GM19023 (cell line): ENCODE results near the gene SDK2.

ENCODE experiments used
- ATAC-seq: cut with Tn5 transposase; IDR thresholded peaks from one replicate; pipeline ENCODE4 v1.9.1; 2021; ENCODE audit warnings: mild to moderate bottlenecking, moderate library complexity; ENCODE audit not compliant: unreplicated experiment

The SDK2 gene

DNA sequence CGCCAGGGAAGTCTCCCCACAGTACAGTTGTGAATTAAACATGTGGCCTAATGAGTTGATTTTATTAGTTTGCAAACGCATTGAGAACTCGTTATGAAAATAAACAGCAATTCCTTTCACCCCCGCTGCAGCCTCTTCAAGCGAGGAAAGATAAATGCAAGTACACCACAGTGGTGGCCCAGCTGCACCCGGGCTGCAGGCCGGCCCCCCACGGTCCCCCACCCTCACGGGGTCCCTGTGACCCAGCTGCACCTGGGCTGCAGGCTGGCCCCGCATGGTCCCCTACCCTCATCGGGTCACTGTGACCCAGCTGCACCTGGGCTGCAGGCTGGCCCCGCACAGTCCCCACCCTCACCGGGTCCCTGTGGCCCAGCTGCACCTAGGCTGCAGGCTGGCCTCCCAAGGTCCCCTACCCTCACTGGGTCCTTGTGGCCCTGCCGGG is 32.2 kb downstream of the SDK2 start:
- no peak for ATAC-seq

DNA sequence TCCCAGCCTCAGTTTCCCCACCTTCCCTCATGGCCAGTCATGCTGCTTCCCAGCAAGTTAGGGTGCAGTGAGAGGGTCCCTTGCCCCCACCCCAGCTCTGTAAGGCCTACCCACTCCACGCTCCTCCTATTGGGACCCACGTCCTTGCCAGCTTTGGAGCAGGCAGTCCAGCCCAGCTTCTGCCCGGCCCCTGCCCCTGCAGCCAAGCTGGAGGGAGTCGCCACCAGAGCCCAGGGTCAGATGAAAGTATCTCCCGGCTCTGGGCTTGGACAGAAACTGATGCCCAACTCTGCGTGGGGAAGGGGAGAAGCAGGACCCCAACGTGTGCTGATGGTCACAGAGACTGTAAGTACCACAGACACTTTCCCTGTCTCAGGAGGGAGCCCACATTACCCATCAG is 32.6 kb downstream of the SDK2 start:
- ATAC-seq: no peak

DNA sequence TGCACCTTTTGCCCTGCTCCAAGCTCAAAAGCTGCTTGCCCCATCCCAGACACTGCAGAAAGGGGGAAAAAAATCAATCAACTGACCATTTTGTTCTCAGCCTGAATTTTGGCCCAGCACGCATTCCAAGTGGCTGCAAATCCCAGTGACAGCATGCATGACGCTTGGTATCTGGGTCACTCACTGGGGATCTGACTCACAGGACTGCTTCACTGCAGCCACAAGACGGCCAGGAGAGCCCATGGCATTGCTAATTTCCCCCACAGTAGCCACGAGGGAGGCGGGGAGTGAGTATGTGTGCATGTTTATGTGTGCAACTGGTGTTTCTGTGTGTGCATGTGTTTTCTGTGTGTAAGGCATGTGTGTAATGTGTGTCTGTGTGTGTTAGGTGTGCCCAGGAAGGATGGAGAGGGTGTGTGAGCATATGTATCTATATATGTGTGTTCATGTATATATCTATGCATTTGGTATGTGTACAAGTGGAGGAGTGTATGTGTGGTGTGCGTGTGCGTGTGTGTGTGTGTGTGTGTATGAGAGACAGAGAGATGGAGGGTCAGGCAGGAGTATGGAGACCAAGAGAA is 33.8 kb downstream of the SDK2 start:
- no peak for ATAC-seq

DNA sequence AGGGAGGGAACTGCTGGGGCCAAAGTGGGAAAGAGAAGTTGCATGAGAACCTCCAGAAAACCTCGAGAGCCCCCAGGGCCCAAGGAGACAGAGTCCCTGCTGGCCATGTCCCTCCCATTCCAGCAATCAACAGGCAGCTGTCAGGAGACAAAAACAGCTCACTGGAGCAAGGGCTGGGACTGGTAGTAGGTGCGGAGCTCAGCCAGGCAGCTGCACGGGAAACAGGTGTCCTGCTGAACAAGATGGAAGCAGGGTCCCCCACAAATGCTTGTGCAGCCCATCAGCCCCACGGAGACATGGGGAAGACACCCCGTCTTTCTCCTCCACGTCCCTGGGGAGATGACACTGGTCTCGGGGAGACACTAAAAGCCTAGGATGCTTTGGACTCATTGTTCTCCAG is 34.5 kb downstream of the SDK2 start:
- ATAC-seq: no peak

DNA sequence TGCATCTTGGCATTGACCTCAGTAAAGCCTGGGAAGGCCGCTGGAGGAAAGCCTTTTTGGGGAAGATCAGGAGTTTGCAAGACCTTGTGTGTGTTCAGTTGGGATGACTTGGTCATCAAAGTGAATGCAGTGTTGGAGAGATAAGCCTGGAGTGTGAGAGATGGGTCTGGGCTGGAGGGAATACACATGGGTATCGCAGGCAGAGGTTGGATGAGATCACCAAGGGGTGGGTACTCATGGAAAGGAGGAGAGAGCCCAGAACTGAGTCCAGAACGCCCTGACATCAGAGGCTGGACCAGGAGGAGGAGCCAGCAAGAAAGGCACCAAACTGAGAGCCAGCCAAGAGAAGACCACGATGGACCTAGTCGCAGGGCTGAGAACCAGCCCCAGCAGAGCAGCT is 35.2 kb downstream of the SDK2 start:
- no peak for ATAC-seq

DNA sequence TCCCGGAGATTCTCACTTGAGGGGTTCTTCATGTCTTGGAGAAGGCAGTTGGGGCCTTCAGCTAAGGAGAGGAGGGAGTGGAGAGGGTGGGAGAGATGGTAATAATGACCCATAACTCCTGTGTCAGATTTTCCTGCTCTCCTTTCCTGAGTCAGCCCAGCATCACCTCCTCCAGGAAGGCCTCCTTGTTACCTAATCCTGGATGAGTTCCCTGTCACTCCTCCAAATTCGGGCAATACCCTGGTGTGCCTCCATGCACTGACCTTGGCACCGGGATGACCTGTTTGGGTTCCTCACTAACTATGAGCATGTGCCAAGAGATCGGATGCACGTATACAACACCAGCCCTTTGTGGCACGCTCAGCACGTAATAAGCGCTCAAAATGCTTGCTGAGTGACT is 38.8 kb downstream of the SDK2 start:
- ATAC-seq: no peak

DNA sequence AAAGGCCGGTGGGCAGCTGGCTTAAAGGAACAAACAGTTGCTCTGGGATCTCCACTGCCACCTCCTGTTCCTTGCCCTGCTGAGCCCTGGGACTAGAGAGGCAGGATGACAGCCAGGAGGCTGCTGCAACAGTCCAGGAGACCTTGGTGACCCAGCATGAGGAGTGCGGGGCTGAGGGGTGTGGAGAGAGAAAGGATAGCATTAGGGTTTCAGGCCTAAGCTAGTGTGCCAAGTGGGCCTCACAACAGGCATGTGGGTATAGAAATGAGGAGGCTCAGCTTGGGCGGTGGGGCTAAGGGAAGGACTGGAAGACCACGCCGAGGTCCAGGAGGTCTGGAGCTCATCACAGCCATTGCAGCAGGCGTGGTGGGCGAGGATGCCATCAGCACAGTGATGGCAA is 39.8 kb downstream of the SDK2 start:
- ATAC-seq: no peak

DNA sequence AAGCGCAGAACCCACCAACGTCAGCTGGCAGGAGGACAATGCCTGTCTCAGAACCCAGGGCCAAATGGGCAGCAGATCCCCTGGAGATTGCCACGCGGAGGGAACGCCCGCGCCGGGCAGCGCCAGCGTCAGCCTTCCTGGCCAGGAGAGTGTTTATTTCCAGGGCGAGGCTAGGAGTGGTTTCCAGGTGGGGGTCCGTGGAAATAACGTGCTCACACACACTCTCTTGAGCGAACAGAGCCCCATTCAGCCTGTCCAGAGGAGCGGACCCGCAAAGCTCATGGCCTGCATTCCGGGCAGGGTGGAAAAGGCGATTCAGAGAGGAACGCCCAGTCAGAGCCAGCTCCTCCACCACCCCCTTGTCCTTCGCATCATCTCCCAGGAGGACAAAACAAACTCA is 40.3 kb downstream of the SDK2 start:
- ATAC-seq: no peak

DNA sequence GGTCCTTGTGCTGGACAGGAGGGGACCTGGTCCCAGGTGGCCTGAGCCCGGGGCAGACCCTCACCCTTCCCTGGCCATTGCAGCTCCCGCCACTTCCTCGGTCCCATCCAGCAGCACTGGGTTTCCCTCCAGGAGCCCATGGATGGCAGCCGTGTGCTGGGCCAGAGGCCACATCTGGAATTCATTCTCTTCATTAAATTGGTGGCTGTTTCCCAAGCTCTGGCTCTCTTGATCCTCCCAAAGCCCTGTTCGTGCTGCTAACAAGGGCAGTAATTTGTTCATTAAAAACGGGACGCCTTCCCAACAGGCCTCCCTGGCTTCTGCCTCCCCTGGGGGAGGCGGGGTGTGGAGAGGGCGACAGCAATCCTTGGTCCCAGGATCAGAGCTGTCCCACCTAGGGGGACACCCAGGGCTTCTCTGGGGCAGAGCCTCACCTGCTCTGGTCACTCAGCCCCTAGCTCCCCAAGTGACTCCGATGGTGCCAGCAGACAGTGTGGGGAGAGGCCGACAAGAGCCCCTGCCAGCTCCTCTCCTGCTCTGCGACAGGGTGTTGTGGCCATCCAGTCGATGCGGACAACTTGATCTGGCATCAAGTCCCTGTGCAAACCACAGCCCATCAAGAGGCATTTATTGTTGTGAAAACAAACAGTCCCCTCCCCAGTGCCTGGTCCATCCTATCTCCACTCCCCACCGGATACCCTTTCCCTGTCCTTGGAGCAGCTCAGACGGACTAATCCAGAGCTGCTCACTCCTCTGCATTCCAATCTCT is 44.0 kb downstream of the SDK2 start:
- ATAC-seq: no peak

DNA sequence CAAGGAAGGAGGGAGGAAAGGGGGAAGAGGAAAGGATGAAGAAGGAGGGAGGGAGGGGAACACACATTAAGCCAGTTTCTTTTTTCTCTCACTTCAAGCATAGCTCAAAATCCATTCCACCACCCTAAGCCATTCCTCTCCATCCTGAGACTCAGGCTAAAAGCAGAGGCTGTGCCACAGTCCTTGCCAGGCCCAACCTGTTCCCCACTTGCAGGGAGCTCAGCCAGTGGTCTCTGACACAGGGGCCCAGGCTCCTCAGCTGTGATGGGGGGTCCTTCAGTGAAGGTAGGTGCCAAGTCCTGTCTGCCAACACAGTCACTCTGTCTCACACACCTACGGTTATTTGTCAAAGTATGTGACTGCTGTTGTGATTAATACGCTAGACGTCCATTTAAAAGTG is 44.6 kb downstream of the SDK2 start:
- ATAC-seq: no peak

DNA sequence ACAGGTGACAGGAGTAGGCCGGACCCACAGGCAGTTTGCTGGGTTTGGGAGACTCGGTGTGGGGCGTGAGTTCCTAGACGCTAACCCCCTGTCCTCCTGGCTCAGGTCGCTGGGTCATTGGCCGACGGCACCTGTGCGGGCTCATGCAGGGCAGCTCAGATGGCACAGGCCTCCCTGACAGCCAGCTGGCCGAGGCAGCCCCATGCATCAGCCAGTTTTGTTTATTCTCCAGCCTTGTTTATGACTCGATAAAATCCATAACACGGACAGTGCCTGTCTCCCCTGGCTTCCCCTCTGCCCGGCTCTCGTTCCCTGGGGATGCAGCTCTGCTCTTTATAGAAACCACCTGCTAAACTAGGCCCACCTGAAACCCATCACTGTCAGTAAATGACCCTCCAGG is 46.0 kb downstream of the SDK2 start:
- no peak for ATAC-seq

DNA sequence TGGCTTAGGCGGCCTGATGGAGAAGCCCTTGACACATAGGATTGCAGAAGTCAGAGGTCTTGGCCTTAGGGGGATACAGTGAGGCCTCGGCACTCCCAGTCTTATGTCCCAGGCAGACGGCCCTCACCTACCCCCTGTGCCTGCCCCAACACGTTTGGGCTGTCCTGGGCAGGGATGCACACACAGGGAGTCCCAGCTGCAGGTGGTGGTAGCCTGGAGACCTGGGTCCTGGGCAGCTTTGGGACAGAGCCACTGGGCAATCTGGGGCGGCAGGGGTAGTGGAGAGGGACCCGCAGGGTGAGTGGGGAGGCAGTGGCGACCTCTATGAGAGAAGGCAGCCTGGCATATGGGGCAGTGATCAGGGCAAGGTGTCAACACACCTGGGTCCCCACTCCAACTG is 48.3 kb downstream of the SDK2 start:
- no peak for ATAC-seq

DNA sequence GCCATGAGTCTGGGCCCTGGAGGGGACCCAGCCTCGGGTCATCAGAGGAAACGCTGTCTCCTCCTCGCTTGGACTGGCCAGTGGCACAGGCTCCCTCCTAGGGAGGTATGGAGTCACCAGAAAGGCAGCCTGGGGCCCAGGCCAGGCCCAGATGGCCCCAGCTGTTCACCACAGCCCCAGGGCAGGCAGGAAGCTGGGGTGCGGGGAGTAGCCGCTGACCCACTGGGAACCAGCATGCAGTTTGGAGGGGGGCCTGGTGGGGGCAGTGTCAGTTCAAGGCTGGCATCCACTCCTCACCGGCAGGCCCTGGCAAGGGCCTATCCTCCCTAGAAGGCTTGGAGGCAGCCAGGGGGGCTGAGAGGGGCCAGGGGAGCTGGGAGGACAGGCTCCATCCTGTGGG is 48.8 kb downstream of the SDK2 start:
- no peak for ATAC-seq

DNA sequence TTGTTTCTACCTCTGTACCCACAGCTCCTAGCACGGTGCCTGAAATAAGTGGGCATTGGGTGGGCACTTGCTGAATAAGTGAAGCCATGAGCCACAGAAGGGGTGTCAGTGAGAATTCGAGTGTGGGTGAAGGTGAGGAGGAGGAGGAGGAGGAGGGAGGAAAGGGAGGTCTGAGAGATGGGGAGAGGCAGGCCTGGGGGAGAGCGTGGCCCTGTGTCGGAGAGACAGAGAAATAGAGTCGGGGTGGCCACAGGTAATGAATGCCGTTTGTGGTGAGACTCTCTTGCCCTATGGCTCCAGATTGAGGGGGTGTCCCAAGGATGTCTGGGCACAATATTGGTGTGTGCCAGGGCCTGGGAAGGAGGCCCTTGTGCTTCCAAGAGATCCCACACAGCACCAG is 49.2 kb downstream of the SDK2 start:
- ATAC-seq: no peak

DNA sequence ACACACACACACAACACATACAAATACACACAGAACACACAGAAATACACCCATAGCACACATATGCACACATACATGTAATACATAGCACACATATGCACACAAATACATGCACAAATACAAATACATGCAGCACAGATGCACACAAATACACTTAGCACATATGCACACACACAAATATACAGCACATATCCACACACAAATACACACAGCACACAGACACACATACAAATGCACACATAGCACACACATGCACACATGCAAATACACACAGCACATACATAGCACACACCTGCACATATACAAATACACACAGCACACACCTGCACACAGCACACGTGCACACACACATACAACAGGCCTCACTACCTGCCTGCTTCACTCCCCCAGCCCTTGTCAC is 49.6 kb downstream of the SDK2 start:
- no peak for ATAC-seq

DNA sequence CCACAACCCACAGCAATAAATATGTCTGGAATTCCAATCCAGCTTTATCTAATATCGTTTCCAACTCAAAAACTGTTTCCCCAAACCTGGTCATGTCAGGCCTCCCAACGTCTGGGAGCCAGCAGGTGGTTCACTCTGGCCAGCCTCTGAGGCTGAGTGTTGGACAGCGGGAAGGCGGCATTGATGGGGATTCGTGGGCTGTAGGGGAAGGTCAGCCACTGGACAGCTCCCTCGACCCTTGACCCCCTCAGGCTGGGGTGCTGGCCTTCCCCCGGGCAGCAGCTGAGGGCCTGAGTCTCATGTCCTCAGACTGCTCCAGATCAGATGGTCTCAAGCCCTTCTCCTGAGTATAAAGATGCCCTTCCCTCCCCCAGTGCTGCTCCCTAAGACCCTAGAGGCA is 50.2 kb downstream of the SDK2 start:
- ATAC-seq: no peak

DNA sequence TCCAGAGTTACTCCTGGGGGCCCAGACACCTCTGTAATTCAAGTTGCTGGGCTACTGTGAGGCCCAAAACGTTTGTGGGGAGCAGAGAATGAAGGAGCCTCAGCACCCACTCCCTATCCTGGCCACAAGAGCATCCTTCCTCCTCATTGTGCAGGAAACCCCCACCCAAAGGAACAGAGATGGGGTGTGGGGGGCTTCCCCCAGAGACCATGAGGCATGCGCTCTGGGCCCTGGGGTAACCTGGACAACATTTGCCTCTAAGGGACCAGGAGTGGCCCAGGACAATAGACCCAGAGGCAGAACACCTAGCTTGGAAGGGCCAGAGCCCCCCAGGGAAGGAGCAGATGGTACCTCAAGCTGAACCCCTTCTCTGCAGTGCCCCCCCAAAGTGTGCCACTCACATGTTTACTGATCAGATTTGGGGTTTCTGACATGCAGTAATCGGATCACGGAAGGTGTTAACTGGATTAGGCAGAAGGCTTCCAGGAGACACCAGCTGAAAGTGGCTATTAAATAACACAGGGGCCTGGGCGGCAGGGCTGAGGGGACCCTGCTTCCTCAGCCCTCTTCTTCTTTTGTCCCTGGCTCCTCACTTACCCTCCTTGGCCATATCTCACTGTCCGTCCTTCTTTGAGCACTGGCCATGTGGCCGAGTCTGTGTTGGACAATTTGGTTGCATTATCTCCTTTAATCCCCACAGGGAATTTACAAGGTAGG is 50.8 kb downstream of the SDK2 start:
- no peak for ATAC-seq

DNA sequence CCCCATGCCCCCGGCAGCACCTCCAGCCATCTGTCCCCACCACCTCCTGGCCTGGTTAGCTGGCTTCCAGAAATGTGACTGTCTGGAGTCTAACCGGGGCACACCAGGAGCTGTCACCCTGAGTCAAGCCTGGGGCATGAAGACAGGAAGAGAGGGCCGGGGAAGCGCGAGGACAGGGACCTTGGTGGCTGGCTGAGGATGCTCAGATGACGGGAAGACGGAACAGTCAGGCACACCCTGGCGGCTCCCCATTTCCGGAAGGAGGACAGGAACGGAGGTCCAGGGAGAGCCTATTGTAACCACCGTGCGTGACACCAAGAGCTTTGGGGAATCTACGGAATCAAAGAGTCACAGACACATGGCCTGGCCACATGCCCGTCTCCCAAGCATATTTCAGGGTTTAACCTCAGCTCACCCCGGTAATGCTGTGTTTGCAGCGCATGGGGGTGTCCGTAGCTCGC is 51.7 kb downstream of the SDK2 start:
- ATAC-seq: no peak

DNA sequence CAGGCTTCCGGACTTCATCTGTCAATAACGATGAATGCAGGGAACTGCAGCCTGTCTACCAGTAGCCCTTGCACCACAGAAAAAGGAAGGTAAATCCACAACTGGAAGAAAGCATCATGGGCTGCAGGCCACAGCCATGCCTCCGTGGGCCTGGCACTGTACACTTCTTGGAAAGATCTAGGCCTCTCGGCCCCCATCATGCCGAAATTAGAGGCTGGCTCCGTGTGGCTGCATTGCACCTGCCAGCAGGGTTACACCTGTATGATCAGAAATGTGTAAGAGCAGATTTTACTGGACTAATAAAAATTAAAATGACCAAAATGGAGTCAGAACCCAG is 52.2 kb downstream of the SDK2 start:
- ATAC-seq: no peak

DNA sequence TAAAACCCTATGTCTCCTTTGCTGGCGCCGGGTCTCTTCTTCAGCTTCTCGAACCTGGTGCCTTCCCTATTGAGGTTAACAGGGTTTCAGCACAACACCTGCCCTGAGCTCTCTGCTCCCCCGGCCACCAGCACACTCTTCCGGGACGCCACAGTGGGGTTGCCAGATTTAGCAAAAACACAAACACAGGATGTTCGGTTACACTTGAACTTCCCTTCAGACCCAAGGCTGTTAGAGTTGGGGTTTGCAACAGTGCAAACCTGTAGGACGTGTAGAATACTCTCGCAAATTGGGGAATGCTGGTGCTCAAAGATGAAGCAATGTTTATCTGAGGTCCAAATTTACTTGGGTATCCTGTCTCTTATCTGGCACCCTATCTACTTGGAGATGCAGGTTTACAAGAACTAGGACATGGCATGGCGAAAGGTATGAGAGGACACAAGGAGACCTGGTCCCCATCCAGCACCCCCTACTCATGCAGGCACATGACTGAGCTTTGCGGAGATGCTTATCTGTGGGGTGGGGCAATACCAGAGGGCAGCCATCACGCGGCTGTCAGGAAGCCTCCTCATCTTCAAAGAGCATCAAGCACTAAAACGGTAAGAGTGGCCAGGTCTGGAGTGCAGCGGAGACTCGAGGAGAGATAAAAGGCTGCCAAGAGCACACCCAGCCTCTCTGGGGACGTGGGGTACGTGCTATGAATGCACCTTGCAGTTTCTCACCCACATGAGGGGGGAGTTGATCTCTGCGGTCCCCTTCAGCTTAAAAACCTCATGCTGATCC is 52.8 kb downstream of the SDK2 start:
- no peak for ATAC-seq

DNA sequence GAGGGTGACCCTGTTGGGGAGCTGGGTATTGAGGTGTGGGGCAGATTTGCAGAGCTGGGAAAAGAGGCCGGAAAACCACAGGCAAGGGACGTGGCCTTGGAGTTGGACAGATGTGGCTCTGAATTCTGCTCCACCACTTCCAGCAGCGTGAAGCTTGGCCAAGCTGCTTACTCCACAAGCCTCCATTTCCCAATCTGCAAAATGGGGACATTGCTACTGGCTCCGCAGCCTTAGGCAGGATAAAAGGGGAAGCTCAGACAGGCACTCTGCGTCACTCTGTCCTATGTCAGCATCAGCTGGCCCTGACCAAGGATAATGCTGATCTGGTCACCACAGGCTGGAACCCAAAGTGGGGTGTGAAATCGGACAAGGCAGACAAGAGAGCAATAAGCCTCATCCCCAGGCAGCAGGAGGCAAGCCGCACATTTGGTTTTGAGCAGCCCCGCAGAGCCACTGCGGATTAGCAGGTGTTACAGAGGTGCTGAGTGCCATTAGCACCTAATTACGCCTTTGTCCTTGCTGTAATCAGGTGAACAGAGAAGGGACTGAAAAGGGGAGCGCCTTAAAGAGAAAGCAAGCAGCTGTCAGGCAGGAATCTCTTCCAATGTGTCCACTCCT is 54.8 kb downstream of the SDK2 start:
- ATAC-seq: no peak
